Measurements from ENCODE around the gene ERMAP.

Gene ERMAP

DNA sequence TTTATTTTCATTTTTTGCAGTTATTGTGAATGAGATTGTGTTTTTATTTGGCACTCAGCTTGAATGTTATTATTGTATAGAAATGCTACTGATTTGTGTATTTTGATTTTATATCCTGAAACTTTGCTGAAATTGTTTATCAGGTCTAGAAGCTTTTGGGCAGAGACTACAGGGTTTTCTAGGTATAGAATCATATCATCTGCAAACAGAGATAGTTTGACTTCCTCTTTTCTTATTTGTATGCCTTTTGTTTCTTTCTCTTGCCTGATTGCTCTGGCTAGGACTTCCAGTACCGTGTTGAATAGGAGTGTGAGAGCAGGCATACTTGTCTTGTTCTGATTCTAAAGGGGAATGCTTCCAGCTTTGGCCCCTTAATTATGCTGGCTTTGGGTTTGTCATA lies 56.7 kb downstream of the ERMAP start:
- no peak overlapping the region for H3K4me3 ChIP-seq (replicated peaks in 1 of 2; ENCODE audit: low read depth in 2 of 2, low read length in 2 of 2)
- DNase-seq (ENCODE audit: low read depth in 2 of 2) = no peak
- TF ChIP-seq, protein P1, sequence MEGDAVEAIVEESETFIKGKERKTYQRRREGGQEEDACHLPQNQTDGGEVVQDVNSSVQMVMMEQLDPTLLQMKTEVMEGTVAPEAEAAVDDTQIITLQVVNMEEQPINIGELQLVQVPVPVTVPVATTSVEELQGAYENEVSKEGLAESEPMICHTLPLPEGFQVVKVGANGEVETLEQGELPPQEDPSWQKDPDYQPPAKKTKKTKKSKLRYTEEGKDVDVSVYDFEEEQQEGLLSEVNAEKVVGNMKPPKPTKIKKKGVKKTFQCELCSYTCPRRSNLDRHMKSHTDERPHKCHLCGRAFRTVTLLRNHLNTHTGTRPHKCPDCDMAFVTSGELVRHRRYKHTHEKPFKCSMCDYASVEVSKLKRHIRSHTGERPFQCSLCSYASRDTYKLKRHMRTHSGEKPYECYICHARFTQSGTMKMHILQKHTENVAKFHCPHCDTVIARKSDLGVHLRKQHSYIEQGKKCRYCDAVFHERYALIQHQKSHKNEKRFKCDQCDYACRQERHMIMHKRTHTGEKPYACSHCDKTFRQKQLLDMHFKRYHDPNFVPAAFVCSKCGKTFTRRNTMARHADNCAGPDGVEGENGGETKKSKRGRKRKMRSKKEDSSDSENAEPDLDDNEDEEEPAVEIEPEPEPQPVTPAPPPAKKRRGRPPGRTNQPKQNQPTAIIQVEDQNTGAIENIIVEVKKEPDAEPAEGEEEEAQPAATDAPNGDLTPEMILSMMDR (IDR thresholded peaks at IDR 0.05; ENCODE audit: low read depth, low read length) = no peak

DNA sequence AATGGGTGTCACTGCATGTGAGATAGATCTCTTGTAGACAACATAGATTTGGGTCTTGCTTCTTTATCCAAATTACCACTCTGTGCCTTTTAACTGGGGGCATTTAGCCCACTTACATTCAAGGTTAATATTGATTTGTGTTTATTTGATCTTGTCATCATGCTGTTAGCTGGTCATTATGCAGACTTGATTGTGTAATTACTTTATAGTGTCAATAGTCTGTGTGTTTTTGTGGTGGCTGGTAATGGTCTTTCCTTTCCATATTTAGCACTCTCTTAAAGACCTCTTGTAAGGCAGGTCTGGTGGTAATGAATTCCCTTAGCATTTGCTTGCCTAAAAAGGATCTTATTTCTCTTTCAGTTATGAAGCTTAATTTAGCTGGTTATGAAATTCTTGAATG lies 59.1 kb downstream of the ERMAP start:
- H3K4me3 ChIP-seq (replicated peaks in 1 of 2; ENCODE audit: low read depth in 2 of 2, low read length in 2 of 2) = no peak overlapping the region
- no peak for DNase-seq (ENCODE audit: low read depth in 2 of 2)
- TF ChIP-seq, protein P1 (IDR thresholded peaks at IDR 0.05; ENCODE audit: low read depth, low read length) = no peak

DNA sequence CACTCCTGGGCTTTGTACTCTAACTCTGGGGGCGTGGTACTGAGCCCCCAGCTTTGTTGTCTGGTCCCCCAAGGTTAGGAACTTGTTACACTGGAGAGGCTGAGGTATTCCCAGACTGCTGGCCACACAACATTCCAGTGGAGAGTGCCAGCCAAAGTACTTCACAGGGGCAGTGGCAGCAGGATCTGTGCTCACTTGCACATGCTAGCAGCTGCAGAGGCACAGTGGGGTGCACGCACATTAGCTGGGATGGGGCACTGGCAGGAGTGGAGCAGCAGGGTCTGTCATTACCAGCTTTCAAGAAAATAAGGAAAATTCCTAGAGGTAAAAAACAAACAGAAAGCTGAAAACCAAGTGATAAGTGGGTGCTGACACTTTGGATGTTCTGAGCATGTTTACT lies 60.5 kb downstream of the ERMAP start:
- TF ChIP-seq, protein P1 (IDR thresholded peaks at IDR 0.05; ENCODE audit: low read depth, low read length) = no peak
- DNase-seq (ENCODE audit: low read depth in 2 of 2) = no peak
- H3K4me3 ChIP-seq (replicated peaks in 1 of 2; ENCODE audit: low read depth in 2 of 2, low read length in 2 of 2) = no peak overlapping the region

DNA sequence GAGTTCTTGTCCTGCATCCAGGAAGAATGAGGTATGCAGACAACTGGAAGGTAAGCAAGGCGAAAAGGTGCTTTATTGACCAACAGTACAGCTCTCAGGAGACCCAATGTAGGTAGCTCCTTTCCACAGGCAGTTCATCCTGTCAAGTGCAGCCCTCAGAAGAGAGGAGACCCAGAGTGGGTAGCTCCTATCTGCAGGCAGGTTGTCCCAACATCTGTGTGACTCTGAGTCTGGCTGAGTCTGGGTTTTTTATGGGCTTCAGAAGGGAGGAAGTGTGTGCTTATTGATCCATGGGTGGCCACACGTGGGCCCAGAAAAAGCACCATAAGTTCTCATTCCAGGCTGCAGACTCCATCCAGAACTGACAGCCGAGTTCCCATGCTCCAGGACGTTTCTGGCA lies 63.5 kb downstream of the ERMAP start:
- H3K4me3 ChIP-seq (replicated peaks in 1 of 2; ENCODE audit: low read depth in 2 of 2, low read length in 2 of 2) = no peak overlapping the region
- TF ChIP-seq, protein P1 (IDR thresholded peaks at IDR 0.05; ENCODE audit: low read depth, low read length) = no peak
- DNase-seq (ENCODE audit: low read depth in 2 of 2) = no peak

DNA sequence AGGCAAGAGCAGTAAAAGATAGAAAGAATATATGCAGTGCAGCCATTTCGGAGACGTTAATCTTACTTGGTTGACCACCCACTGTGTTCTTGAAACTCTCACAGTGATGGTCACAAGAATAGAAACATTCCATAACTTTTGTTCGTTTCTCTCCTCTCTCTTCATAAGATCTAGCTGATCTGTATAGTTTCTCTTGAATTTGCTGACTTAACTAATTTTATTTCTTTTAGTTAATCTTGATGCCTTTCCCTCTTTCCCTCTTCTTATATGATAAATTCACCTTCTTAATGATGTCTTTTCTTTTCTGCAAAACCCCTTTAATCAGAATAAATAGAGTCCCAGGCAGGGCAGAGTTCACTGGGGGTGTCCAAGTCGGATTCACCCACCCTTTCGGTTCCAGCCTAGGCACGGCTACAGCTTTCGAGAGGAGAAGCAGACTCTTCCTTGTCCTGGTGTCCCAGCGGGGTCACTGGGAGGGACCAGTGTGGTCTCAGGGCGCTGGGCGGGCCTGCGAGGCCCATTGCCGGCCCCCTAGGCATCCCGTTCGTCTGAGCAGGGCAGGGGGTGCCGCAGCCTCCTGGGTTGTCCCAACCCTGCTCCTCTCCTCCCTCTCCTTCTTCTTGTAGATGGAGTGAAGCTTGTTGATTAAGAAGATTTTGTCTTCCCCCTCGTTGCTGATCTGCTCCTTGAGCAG lies 69.3 kb downstream of the ERMAP start:
- TF ChIP-seq, protein P1 (IDR thresholded peaks at IDR 0.05; ENCODE audit: low read depth, low read length) = no peak
- no peak for DNase-seq (ENCODE audit: low read depth in 2 of 2)
- no peak overlapping the region for H3K4me3 ChIP-seq (replicated peaks in 1 of 2; ENCODE audit: low read depth in 2 of 2, low read length in 2 of 2)

DNA sequence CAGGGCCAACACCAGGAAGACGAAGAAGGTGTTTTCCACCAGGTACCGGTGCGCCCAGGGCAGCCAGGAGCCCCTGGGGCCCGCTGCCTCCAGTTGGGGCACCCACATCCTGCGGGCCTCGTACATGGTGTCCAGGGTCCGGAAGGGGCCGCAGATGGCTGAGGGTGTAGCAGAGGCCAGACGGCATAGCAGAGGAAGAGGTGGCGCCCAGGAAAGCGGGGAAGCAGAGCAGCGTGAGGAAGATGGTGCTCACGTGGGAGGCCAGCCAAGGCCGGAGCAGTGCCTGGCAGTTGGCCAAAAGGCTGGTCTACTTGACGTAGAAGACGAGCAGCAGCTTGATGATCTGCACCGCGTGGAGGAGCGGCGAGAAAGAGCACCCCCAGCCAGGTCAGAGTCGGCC lies 69.9 kb downstream of the ERMAP start:
- DNase-seq (ENCODE audit: low read depth in 2 of 2) = peak in 1 of 2 donors; percentile 5
- no peak overlapping the region for H3K4me3 ChIP-seq (replicated peaks in 1 of 2; ENCODE audit: low read depth in 2 of 2, low read length in 2 of 2)
- TF ChIP-seq, protein P1 (IDR thresholded peaks at IDR 0.05; ENCODE audit: low read depth, low read length) = no peak

DNA sequence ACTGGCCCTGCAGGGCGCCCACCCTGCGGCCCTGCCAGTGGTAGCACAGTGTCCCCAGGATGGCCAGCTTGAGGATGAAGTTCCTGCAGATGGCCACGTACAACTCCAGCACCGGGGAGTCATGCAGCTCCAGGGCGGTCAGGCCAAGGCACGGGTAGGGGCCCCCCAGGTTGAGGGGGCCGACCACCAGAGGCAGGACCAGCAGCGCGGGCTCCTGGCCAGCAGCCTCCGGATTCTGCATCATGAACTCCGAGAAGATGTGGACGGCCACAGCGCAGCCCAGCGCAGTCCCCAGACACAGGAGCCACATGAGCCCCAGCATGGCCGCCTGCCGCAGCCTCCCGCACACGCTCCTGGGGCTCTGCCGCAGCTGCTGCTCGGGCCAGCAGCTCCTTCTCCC lies 70.4 kb downstream of the ERMAP start:
- H3K4me3 ChIP-seq (replicated peaks in 1 of 2; ENCODE audit: low read depth in 2 of 2, low read length in 2 of 2) = no peak overlapping the region
- TF ChIP-seq, protein P1 (IDR thresholded peaks at IDR 0.05; ENCODE audit: low read depth, low read length) = no peak
- no peak for DNase-seq (ENCODE audit: low read depth in 2 of 2)

Data from cardiac fibroblast (primary cell).